Measurements from ENCODE around the gene LMCD1.

- TF ChIP-seq CTCF (IDR thresholded peaks at IDR 0.05) (no peak), POLR2A (IDR thresholded peaks at IDR 0.05; ENCODE audit: low read length) (no peak), HDAC2 (IDR thresholded peaks at IDR 0.05) (no peak), RCOR1 (IDR thresholded peaks at IDR 0.05; ENCODE audit: low read depth, low read length) (no peak), SMC3 (IDR thresholded peaks at IDR 0.05) (no peak)
Measured at GRCh38 chr3:8593021-8593827, 91.6 kb downstream of the LMCD1 start.
